Memory B cell (primary cell): ENCODE results near the gene FUT6.
A peak's percentile ranks its signal among the peaks of the same experiment; 100 is the strongest.
"Not testable (repeated sequence)": the region's sequence is repeated elsewhere in the genome, so short reads cannot be mapped to it uniquely, and the experiment has no call there.

Experiments used
- ATAC-seq: fragments of 150-1000 bp; cut with Tn5 transposase; 2 replicates; pipeline ENCODE4 v1.10.0; 2021; ENCODE audit warnings: low read depth, mild to moderate bottlenecking, moderate library complexity
- DNase-seq, 2 donors: peaks; one replicate each; pipeline ENCODE4 v3.0.0; 2022; ENCODE audit warnings: low spot score in 2 of 2
- H3K27ac Mint-ChIP-seq: one replicate; pipeline ENCODE4 v1.8.0; 2022; ENCODE audit warnings: mild to moderate bottlenecking, moderate library complexity, mixed read lengths
- H3K27me3 Mint-ChIP-seq: one replicate; pipeline ENCODE4 v1.8.0; 2022; ENCODE audit warnings: mixed read lengths
- H3K36me3 Mint-ChIP-seq: one replicate; pipeline ENCODE4 v1.8.0; 2022; ENCODE audit warnings: mild to moderate bottlenecking, mixed read lengths
- H3K4me1 Mint-ChIP-seq: one replicate; pipeline ENCODE4 v1.8.0; 2022; ENCODE audit warnings: mixed read lengths
- H3K4me3 Mint-ChIP-seq: one replicate; pipeline ENCODE4 v1.8.0; 2022; ENCODE audit warnings: mild to moderate bottlenecking, moderate library complexity, mixed read lengths
- H3K9me3 Mint-ChIP-seq: one replicate; pipeline ENCODE4 v1.8.0; 2022; ENCODE audit warnings: mixed read lengths

Gene FUT6

DNA sequence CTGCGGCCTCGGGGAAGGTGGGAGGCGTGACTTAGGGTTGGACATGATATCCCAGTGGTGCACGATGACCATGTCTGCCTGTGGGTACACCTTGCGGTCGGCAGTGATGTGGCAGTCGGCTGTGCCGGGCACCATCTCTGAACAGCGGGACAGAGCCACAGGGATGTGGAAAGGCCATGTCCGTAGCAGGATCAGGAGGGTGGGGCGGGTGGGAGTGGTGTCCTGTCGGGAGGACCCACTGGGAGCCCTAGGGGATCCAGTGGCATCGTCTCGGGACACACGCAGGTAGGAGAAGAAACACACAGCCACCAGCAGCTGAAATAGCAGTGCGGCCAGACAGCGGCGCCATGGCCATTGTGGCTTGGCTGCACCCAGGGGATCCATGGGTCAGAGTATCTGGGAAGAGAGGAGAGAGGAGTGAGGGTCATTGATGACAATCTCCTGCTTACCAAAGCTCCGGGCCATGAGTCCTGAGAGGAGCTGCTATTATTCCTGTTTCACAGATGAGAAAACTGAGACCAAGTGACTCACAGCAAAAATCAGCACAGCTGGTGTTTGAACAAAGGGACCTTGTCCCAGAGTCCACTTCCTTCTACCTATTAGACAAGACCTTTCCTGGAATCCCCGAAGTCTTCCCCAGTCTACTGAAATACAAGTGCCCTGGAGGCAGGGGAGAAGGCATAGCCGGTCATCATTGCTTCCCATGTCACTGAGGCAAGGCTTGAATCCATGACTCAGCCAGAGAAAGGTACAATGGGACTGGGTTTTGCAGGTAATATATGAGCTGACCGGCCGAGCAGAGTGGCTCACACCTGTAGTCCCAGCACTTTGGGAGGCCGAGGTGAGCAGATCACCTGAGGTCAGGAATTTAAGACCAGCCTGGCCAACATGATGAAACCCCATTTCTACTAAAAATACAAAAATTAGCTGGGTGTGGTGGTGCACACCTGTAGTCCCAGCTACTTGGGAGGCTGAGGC, 5.2 kb upstream of the FUT6 start:
- DNase-seq (no peak), ATAC-seq (no peak)
- no peaks in the 10 kb centered on the region for H3K36me3 Mint-ChIP-seq
- no peaks in the 10 kb centered on the region for H3K4me1 Mint-ChIP-seq
- H3K27ac Mint-ChIP-seq, result no peak overlapping the region
- no peak overlapping the region for H3K4me3 Mint-ChIP-seq
- H3K9me3 Mint-ChIP-seq, result no peaks in the 10 kb centered on the region
- peaks cover 9% of the 10 kb centered on the region for H3K27me3 Mint-ChIP-seq

DNA sequence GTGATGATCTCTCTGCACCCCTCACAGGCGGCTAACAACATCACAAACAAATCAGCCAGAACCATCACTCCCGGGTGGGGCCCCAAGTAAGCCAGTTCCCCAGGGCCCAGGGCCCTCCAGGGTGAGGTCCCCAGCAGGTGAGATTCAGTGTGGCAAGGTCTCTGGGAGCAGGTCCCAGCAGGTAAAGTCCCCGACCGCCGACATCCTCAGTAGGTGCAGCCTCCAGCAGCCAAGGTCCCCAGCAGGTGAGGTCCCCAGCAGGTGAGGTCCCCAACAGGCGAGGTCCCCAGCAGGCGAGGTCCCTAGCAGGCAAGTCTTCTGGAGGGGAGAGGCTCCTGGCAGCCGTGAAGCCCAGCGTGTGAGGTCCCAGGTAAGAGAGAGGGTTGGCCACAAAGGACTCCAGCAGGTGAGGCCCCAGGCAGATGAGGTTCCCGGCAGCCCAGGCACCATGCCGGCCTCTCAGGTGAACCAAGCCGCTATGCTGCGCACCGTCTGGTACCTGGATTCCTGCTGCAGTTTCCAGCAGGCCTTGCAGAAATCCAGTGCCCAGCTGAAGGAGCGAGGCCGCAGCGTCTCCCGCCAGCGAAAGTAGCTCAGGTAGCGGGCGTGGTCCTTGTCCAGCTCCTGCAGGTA, 3.9 kb upstream of the FUT6 start:
- H3K27ac Mint-ChIP-seq, result no peak overlapping the region
- H3K4me1 Mint-ChIP-seq, result peaks cover 2% of the 10 kb centered on the region
- no peak for ATAC-seq
- H3K36me3 Mint-ChIP-seq, result no peaks in the 10 kb centered on the region
- no peak for DNase-seq
- H3K9me3 Mint-ChIP-seq, result no peaks in the 10 kb centered on the region
- no peak overlapping the region for H3K4me3 Mint-ChIP-seq
- peaks cover 10% of the 10 kb centered on the region for H3K27me3 Mint-ChIP-seq

DNA sequence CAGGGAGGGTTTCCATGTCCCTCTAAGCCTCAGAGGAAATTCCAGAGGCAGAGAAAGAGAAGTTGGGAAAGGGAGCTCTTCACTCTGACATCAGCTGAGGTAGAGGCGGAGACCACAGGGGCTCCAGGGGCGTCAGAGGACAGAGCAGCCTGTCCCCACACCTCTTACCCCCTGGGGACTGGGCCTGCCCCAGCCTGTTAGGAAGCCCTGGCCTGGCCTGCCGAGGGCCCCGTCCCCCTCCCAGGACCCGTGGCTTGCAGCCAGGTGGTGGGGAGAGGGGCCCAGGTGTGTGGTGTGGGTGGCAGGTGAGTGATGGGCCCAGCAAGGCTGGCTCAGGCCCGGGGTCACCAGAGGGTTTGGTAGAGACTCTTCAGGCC, 2.2 kb upstream of the FUT6 start:
- H3K9me3 Mint-ChIP-seq, H3K27ac Mint-ChIP-seq, H3K36me3 Mint-ChIP-seq, ATAC-seq, H3K4me3 Mint-ChIP-seq, H3K4me1 Mint-ChIP-seq, DNase-seq: not testable (repeated sequence)
- H3K27me3 Mint-ChIP-seq, result peaks cover 14% of the 10 kb centered on the region

DNA sequence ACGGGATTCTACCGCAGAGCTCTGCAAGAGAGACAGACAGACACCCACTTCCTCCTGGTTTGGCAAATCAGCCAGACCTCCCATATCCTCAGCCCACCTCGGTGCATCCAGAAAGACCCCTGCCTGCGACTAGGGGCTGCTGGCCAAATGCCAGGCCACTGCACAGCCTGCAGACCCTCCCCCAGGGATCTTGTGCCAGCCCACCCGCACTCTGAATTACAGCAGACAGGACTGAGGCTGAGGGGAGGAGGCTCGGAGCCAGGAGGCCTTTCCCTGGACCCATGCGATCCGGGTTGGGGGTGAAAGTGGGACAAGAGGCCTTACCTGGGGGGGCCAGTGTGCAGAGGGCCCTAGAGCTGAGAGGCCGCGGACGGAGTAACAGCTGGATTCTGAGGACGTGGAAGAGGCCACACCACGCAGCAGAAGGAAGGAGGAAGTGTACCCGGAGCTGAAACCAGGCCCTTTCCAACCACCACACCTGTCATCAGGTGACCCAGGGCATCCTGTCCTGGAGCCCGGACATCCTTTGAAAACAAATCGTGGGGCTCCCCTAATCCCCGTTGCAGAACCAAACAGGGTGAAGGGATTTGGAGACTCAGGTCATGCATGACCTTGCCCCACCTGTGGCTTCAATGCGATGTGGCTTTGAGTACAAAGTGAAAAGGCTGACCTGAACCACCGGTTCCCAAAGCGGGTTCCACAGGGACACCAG, 993 bp downstream of the FUT6 start:
- Mint-ChIP-seq H3K4me1 (peaks cover 2% of the 10 kb centered on the region), H3K27me3 (peaks cover 12% of the 10 kb centered on the region), H3K27ac (no peak overlapping the region), H3K9me3 (no peaks in the 10 kb centered on the region), H3K4me3 (no peak overlapping the region), H3K36me3 (peaks cover 2% of the 10 kb centered on the region)
- no peak for DNase-seq
- no peak for ATAC-seq

DNA sequence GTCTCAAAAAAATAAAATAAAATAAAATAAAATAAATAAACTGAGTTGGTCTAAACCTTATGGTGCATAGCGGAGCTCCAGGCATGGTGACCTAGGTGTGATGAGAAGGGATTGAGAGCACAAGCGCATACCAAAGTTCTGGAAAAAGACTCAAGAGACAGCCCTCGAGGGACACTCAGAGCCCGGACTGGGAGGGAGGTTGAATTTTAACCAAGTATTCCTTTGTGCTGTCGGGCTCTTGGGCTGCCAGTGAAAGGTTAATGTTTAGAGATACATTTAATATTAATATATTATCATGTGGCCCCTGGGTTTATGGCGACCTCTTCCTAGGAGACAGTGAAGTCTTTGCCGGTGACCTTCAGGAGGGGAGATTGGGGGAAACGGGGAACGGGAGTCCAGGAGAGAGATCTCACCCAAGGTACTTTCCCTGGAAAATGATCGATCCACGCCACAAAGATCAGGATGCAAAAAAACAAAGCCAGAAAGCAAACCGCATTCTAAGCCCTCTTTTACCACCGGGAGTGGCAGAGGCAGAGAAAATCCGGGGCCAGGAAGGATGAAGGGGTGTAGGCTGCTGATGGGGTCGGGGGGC, 1.6 kb downstream of the FUT6 start:
- peaks cover 9% of the 10 kb centered on the region for H3K27me3 Mint-ChIP-seq
- H3K27ac Mint-ChIP-seq, result no peak overlapping the region
- ATAC-seq, result no peak
- H3K9me3 Mint-ChIP-seq, result no peaks in the 10 kb centered on the region
- no peak for DNase-seq
- H3K4me3 Mint-ChIP-seq, result no peak overlapping the region
- peaks cover 2% of the 10 kb centered on the region for H3K4me1 Mint-ChIP-seq
- H3K36me3 Mint-ChIP-seq, result peaks cover 2% of the 10 kb centered on the region

DNA sequence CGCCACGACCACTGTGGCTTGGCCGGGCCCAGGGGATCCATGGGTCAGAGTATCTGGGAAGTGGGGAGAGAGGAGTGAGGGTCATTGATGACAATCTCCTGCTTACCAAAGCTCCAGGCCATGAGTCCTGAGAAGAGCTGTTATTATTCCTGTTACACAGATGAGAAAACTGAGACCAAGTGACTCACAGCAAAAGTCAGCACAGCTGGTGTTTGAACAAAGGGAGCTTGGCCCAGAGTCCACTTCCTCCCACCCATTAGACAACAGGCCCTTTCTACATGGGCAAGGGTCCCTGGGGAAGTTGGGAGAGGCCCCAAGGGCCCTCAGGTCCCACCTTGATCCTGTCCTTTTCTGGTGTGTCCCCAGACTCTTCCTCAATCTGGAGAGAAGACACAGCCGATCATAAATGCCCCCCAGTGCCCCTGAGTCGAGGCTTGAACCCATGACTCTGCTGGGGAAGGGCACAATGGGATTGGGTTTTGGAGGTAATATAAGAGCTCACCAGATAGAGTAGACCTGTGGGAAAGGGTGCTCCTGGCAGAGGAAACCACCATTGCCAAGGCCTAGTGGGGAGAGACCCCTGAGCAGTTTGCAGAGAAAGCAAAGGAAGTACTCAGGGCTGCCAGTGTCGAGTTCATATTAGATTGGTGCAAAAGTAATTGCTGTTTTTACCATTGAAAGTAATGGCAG, 6.8 kb downstream of the FUT6 start:
- no peak overlapping the region for H3K4me3 Mint-ChIP-seq
- H3K36me3 Mint-ChIP-seq, result no peaks in the 10 kb centered on the region
- ATAC-seq (no peak), DNase-seq (no peak)
- no peak overlapping the region for H3K27ac Mint-ChIP-seq
- H3K4me1 Mint-ChIP-seq, result peaks cover 4% of the 10 kb centered on the region
- H3K27me3 Mint-ChIP-seq, result peaks cover 13% of the 10 kb centered on the region
- no peaks in the 10 kb centered on the region for H3K9me3 Mint-ChIP-seq

DNA sequence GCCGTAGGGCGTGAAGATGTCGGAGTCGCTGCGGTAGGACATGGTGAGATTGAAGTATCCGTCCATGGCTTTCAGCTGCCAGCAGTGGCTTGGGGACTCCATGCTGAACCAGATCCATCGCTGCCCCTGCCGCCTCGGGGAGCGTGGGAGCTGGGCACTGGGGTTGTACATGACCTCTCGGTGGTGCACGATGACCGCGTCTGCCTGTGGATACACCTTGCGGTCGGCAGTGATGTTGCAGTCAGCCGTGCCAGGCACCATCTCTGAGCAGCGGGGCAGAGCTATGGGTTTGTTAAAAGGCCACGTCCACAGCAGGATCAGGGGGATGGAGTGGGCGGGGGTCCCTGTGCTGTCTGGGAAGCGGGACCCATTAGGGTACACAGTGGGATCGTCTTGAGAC, 7.4 kb downstream of the FUT6 start:
- peaks cover 1% of the 10 kb centered on the region for H3K9me3 Mint-ChIP-seq
- H3K27me3 Mint-ChIP-seq, result peaks cover 15% of the 10 kb centered on the region
- peaks cover 7% of the 10 kb centered on the region for H3K4me1 Mint-ChIP-seq
- ATAC-seq (no peak), DNase-seq (no peak)
- no peak overlapping the region for H3K4me3 Mint-ChIP-seq
- no peak overlapping the region for H3K27ac Mint-ChIP-seq
- H3K36me3 Mint-ChIP-seq, result peaks cover 2% of the 10 kb centered on the region

DNA sequence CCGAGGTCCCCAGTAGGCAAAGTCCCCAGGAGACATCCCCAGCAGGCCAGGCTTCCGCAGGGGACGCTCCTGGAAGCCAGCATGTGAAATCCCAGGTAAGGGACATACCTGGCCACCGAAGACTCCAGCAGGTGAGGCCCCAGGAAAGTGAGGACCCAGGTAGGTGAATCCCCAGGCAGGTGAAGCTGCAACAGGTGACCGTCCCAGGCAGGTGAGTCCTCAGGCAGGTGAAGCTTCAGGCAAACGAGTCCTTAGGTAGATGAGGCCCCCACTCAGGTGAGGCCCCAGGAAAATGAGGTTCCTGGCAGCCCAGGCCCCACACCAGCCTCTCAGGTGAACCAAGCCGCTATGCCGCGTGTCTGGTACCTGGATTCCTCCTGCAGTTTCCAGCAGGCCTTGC, 8.3 kb downstream of the FUT6 start:
- H3K36me3 Mint-ChIP-seq, result peaks cover 2% of the 10 kb centered on the region
- DNase-seq (no peak), ATAC-seq (no peak)
- no peak overlapping the region for H3K4me3 Mint-ChIP-seq
- H3K27me3 Mint-ChIP-seq, result peaks cover 16% of the 10 kb centered on the region
- no peak overlapping the region for H3K27ac Mint-ChIP-seq
- H3K4me1 Mint-ChIP-seq, result peaks cover 8% of the 10 kb centered on the region
- peaks cover 2% of the 10 kb centered on the region for H3K9me3 Mint-ChIP-seq

DNA sequence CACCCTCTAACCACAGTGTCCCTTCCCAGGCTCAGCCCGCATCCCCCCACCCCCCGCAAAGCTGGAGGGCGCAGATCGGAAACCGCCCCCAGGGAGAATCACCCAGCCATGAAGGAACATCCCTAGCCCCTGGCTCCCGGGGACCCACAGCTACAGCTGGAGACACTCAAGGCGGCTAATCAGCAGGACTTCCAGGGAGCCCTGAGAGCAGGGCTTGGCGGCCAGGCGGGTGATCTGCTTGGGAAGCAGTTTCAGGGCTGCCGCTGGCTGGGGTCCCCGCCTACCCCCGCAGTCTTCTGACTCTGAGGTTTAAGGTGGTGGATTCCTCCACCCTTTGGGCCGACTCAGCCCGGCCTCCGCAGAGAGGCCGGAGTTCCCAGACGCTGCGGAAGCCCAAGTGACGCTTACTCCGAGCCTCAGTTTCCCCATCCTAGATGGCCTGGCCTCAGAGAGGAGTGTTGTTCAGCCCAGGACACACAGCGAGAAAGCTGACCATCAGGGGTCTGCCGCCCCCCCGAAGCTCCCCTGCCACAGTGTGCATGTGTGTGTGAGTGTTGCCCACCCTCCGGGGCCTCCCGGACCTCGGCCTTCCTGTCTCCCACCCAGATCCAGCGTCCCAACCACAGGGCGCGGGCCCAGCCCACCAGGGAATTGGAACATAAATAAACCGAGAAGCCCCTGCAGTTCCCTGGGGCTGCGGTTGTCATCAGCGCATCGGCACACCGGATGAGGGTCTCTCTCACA, 9.8 kb downstream of the FUT6 start:
- DNase-seq, result no peak
- H3K4me1 Mint-ChIP-seq, result peaks cover 8% of the 10 kb centered on the region
- H3K36me3 Mint-ChIP-seq, result peaks cover 2% of the 10 kb centered on the region
- H3K9me3 Mint-ChIP-seq, result peaks cover 2% of the 10 kb centered on the region
- no peak overlapping the region for H3K4me3 Mint-ChIP-seq
- no peak overlapping the region for H3K27ac Mint-ChIP-seq
- no peak for ATAC-seq
- peaks cover 16% of the 10 kb centered on the region for H3K27me3 Mint-ChIP-seq

DNA sequence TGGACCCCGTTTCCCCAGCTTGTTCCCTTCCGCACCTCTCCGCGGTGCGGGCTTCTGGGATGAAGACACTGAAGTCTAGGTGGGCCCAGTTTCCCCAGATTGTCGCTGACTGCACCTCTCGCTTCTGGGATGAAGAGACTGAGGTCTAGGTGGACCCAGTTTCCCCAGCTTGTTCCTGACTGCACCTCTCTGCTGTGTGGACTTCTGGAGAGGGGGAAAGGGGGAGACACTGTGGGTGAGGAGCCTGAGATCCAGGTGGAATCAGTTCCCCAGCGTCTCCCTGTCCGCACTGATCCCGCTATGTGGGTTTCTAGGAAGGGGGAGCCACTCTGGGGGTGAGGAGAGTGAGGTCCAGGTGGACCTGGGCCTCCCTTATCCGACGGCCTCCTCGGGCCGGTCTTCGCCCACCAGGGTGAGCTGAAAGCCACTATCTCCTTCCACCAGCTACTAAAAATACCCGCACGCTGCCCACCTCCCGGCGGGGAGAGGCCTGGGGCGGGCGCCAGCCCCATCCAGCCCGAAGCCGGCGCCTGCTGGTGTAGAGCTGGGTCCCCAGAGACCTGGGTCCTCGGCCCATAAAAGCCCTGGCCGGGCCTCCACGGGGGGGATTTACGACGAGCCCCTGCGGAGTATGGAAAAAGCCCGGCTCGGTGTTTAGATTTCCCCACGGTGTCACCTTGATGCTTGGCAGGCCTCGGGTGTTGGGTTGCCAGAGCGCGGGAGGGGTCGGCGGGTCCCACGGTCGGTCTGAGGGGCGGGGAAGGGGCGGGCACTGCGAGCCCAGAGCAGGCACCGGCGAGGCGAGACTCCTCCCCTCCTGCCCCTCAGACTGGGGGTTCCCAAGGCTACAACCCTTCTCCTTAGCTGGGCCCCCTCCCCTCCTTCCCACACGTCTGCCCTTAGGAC, 10.6 kb downstream of the FUT6 start:
- peak overlapping the region; percentile 68 for H3K27ac Mint-ChIP-seq
- no peak for ATAC-seq
- DNase-seq, result peak in 1 of 2 donors; percentile 24
- H3K4me1 Mint-ChIP-seq, result peaks cover 8% of the 10 kb centered on the region
- H3K36me3 Mint-ChIP-seq, result peaks cover 2% of the 10 kb centered on the region
- peak overlapping the region; percentile 85 for H3K4me3 Mint-ChIP-seq
- peaks cover 2% of the 10 kb centered on the region for H3K9me3 Mint-ChIP-seq
- H3K27me3 Mint-ChIP-seq, result peaks cover 16% of the 10 kb centered on the region

DNA sequence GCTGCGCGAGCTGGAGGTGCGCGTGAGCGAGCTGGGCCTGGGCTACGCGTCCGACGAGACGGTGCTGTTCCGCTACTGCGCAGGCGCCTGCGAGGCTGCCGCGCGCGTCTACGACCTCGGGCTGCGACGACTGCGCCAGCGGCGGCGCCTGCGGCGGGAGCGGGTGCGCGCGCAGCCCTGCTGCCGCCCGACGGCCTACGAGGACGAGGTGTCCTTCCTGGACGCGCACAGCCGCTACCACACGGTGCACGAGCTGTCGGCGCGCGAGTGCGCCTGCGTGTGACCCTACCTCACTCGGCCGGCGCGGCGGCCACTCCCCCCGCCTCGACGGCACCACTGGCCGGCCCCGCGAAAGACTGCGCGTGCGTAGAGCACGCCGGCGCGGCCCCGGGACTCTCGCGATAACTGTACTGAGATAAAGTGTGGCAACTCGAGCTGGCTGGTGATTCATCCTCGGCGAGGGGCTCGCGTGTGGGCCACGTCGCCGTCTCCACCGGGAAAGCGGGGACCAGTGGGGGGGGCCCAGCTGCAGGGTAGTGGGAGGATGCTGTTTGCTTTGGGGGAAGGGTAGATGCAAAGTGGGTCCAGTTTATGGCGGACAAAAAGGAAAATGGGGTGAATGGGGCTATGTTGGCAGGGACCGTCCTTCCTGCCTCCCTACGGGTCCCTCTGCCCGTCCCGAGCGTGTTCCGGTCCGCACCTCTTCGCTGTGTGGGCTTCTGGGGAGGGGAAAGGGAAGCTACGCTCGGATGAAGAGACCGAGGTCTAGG, 11.4 kb downstream of the FUT6 start:
- Mint-ChIP-seq H3K36me3 (peaks cover 2% of the 10 kb centered on the region), H3K27me3 (peaks cover 16% of the 10 kb centered on the region), H3K27ac (peak overlapping the region; percentile 68), H3K9me3 (peaks cover 2% of the 10 kb centered on the region), H3K4me3 (peak overlapping the region; percentile 85), H3K4me1 (peaks cover 8% of the 10 kb centered on the region)
- ATAC-seq (peak; percentile 81), DNase-seq (peak; percentile 64 to 79)
